NCI-H82 treated with DMSO at 0.1 percent for 48 hours (cell line): ENCODE measurements around the gene STYXL1.
"Not testable (repeated sequence)": the region's sequence is repeated elsewhere in the genome, so short reads cannot be mapped to it uniquely, and the experiment has no call there.

Source experiments
- DNase-seq: peaks from one replicate; lab custom pipeline; 2025; ENCODE audit not compliant: unreplicated experiment; lab: John Stamatoyannopoulos, UW

Gene STYXL1

DNA sequence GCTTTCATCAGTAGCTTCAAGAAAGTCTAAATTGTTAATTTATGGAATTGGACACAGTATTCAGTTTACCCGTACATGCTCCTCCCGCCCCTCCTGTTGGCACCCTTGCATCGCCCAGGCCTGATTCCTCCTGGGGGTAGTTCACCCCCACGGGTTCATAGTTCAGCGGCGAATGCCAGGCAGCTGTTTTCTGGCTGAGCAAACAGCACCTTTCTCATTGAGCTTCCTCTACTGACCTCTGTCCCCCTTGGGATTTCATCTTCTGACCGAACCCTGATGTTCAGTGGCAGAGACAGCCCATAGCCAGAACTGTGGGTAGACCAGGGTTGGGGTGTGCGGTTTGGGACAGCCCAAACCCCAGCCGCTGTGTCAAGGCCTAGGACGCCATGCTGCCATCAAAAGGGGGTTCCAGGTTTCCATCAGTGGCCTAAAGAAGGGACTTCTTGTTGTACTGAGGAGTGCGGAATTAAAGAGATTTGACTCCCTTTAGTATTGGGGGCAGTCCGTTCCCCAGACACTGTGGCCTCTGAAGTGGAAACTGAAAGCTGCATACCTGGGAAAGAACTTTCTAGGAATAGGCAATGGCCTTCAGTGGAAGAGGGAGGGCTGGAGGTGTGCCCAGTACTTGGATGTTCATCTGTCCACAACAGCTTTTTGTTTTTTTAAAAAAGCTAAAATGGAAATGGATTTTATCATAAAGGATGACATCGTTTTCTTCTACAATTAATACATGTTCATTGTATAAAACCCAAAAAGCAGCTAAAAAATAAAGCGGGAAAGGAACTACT, 19.1 kb upstream of the STYXL1 start:
- DNase-seq = no peak

DNA sequence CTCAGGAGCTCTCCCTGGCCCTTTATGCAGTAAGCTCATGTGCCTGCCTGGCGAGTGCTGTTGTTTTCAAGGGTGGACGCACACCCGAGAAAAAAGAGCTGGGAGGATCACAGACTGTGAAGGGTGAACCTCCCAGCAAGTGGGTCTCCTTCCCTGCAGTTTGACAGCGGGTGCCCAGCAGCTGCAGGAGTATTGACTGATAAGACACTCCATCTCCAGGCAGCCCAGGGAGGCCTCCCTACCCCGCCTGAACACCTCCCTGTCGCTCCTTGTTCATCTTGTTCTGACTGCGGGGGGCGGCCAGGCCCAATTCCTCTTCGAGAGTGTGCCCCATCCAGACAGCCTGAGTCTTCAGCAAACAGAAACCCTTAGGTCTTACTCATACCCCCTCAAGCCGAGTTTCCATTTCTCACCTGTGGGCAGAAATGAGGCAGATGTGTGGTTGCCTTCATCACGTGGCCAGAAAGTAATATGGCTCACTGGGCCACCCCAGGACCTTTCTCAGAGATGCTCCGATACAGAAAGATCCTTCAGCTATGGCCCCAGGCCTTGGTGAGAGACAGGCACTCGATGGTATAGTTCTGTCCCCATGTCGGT, 17.3 kb upstream of the STYXL1 start:
- no peak for DNase-seq

DNA sequence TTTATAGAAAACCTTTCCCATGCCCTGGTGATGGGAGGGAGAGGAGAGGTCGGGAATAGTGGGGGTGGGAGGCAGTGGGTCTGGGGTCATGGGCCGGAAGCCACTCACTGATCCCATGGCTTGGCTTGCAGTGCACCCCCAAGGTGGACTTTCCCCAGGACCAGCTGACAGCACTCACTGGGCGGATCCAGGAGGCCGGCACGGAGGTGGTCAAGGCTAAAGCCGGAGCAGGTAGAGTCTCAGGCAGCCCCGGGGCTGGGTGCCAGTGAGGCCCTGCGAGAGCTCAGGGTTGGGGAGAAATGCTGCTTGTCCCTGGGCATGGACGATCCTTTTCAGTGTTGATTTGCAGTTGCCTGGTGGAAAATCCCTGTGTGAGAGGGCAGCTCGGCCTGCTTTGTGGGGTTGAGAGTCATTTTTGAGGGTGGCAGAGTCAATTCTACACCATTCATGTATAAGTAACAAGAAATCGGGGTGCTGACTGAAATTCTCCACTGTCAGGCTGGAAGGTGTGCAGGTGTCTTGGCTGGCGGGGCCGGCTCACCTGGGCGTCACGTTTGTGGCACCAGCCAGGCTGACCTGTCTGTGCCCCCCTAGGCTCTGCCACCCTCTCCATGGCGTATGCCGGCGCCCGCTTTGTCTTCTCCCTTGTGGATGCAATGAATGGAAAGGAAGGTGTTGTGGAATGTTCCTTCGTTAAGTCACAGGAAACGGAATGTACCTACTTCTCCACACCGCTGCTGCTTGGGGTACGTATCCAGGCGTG, 16.6 kb upstream of the STYXL1 start:
- DNase-seq = no peak

DNA sequence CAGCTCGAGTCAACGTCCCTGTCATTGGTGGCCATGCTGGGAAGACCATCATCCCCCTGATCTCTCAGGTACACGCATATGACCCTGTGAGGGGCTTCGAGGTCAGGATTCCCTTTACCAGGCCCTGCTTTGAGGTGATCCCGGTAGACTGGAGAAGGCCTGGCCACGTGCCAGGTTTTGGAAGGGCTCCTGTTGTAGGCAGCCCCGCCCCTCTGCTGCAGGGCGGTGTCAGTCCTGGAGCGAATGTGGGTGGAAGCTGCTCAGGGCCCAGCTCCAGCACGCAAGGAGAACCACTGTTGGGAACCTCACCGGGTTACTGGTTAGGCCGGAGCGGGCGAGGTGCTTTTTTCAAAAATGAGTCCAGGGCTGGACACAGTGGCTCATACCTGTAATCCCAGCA, 15.7 kb upstream of the STYXL1 start:
- no peak for DNase-seq

DNA sequence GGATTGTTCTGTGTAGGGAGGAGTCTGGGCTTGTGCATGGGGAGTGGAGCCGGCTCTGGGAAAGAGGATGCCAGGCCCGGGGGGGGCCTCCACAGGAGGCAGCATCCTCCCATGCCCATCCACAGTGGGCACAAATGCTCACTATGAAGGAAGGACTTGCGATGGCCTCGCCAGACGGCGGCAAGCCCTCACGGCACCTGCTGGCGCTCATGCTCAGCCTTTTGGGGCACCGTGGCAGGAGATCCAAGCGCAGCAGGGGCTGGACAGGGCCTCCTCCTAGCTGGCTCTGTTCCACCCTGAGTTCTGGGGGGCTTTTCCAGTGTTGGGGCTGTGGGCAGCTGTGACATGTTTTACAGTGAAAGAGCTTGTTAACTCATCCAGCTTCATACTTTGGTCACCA, 15.3 kb upstream of the STYXL1 start:
- DNase-seq = no peak

DNA sequence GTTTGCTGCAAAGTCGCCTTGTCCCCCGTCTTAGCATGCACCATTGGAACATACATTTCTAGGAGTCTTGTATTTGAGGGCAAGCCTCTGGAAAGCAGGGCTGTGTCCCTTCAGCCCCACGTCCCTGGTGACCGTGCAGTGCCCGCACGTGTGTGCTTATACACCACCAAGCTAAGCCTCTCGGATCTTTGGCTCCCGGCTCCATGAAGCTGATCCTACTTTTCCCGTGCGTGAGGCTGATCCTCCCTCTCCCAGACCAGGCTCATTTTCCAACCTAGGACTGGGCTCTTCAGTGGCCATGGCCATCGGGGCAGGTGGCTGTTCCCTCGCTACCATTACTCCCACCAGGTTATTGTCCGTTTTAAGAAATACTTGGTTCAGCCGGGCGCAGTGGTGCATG, 14.5 kb upstream of the STYXL1 start:
- no peak for DNase-seq

DNA sequence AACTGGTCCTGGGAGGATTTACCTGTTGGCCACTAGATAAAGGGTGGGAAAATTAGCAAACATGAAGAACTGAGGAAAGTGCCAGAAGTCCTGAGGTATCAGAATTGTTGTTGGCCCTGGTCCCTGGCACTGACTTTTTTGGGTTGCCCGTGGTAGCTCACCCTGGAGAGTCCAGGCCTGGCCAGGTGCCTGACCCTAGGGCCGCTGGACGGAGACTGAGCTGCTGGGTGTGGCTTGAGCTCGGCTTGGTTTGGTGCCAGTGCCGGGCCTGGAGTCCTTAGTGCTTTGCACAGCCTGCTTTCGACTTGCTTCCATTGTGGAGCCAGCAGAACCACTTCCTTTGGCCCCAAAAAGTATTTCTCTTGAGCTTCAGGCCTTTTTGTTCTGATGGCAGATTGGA, 13.0 kb upstream of the STYXL1 start:
- DNase-seq = no peak

DNA sequence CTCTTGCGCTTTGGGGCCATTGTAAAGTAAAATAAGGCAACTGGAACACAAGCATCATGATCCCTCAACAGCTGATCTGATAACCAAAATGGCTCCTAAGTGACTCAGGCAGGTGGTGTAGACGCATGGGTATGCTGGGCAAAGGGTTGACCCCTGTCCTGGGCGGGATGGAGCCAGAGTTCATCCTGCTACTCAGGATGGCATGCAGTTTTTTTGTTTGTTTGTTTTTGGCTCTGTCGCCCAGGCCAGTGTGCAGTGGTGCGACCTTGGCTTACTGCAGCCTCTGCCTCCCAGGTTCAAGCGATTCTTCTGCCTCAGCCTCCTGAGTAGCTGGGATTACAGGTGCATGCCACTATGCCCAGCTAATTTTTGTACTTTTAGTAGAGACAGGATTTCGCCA, 10.9 kb upstream of the STYXL1 start:
- not testable (repeated sequence) for DNase-seq

DNA sequence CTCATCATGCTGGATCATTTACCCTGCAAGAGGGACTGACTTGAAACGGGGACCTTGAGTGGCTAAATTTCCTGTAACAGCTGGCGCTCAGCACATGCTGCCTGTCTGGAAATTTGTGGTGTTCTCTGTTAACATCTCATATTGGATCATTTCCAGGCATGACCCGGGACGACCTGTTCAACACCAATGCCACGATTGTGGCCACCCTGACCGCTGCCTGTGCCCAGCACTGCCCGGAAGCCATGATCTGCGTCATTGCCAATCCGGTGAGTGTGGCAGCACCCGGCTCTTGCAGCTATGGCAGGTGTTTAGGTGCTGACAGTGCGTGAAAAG, 10.0 kb upstream of the STYXL1 start:
- no peak for DNase-seq

DNA sequence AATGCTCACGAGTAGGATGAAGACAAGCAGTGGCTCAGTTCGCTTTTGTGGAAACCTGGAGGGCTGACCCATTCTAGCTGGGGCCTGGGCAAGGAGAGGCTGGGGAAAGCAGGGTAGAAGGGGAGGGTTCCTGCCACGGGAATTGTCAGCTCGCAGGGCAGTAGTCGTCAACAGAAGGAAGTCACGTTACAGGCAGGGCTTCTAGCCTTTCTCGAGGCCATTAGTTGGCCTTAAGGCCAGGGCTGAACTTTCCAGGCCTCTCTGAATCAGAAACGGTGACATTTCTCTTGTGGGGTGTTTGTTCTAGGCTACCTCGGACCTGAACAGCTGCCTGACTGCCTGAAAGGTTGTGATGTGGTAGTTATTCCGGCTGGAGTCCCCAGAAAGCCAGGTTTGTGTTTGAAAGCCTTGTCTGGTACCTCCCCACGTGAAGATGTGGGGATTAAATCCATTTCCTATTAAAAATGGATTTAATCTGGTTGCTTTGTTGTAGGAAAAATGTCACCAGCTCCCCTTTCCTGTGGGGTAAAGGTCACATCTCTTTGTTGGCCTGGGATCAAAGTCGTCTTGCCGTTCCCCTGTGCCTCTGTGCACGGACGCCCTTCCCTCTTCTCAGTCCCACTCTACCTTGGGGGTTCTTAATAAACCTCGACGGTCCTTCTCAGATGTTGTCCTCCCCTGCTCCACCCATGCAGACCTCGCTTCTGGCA, 9.5 kb upstream of the STYXL1 start:
- DNase-seq = no peak

DNA sequence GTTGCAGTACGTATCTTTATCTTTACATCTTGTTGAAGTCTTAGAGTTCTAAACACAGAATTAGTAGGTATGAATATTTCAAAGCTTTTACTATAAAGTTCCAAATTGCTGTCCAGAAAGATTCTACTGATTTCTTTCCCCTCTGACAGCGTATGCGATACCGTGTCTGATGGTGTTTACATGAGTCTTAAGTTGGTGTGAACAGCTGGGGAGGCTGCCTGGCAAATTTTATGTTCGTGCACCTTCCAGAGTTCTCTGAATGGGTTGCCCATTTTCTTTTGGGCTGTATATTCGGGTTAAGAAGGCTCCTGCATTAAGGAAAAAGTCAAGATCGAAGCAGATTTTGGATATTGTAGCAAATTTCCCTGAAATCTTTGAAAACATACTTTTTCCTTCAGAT, 8.4 kb upstream of the STYXL1 start:
- DNase-seq = no peak

DNA sequence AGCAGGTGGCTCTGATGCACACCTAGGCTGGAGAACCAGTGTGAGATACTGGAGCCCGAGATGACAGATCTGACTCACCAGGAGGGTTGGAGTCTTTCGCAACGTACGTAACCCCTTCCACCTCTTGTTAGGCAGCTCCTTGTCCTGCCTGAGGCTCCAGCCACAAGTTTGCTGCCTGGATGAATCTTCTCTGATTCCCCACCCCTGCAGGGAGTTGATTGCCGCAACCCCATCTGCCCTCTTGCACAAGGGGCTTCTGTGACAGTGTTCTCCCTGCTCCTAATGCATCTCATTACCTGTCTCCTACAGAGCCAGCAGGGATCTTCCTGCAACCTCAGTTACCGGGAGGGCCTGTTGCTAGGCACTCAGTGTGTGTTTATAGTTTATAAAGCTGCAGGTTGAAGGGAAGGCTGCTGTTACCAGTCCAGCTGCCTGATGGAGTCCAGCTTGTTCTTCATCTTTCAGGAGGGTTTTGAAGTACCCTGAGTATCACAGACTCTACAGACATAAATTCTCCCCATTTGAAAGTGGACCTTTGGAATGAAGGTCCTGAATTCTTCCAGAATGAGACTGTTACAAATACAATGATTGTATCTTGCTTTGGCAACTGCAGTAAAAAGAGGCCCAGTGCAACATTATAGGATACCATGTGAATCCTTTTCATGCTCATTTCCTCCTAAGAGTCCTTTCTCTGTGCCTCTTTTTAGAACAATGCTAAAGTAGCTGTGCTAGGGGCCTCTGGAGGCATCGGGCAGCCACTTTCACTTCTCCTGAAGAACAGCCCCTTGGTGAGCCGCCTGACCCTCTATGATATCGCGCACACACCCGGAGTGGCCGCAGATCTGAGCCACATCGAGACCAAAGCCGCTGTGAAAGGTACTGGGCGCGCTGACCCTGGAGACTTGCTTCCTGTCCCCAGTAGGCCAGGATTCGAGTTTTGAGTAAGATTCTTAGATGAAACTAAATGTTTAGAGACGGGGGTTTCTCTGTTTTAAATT, 6.6 kb upstream of the STYXL1 start:
- DNase-seq = no peak

DNA sequence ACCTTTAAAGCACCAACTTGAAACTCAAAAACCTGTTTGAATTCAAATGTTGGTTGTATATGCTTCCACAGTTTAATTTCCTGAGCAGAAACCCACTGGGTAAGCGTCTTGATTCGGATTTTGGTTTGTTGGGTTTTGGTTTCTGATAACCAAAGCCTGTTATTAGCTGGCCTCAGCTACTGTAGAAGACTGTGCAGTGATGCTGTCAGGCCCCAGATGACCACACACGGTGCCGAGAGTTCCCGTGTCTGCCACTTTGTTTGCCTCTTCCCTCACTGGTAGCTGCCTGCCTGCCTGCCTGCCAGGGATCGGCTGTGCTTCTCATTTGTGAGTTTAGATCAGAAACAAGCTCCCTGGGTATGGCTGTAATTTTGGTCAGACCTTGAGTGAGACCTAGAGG, 5.7 kb upstream of the STYXL1 start:
- DNase-seq = no peak

DNA sequence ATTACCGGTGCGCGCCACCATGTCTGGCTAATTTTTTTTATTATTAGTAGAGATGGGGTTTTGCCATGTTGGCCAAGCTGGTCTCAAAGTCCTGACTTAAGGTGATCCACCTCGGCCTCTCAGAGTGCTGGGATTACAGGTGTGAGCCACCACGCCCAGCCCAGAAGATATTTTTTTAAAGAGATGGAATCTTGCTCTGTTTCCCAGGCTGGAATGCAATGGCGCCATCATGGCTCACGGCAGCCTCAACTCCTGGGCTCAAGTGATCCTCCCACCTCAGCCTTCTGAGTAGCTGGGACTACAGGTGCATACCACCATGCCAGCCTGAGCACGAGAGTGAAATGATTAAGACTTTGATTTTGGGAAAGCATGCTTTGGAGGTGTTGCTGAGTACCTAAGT, 4.9 kb upstream of the STYXL1 start:
- not testable (repeated sequence) for DNase-seq

DNA sequence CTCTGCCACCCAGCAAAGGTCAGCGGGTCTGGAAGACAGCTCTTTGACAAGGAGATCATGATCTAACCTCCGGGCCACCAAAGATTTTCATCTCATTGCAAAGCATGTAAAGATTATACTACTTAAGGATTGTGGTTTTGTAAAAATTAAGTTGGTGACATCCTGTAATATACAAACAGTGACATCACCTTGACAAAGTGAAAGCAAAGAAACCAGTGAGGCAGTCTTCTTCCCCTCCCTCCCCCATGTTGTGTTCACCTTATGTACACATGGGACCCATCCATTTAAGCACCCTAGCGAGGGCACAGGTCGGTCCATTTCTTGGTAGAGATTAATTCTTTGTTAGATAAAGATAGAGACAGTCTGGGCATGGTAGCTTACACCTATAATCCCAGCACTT, 4.0 kb upstream of the STYXL1 start:
- DNase-seq = no peak

DNA sequence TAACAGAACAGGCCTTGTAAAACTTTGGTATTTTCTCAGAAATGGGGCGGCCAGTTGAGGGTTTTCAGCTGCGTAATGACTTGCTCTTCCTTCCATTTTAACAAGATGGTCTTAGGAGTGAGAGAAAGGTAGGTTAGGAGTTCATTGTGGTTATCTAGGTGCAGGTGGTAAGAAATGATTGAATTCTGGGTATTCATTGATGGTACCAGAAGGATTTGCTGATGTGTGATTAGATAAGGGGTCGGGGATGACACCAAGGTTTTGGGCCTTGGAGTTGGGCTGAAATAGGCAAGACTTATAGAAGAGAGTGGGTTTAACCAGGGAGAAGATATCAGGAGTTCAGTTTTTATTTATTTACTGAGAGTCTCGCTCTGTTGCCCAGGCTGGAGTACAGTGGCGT, 2.7 kb upstream of the STYXL1 start:
- no peak for DNase-seq

DNA sequence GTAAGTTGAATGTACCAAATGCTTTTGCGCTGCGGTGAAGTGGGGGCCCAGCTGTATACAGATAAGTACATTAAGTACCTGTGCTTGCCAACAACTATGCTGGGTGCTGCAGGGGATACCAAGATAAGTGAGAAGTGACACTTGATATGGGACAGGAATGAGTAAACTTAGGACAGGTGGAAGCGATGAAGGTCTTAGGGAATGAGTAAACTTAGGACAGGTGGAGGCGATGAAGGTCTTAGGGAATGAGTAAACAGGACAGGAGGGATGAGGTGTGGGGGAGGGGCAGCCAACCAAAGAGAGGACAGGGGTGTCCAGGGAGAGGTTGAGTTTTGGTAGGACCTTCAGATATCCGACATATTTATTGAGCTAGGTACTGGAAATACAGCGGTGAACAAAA, 1.5 kb upstream of the STYXL1 start:
- DNase-seq = no peak

DNA sequence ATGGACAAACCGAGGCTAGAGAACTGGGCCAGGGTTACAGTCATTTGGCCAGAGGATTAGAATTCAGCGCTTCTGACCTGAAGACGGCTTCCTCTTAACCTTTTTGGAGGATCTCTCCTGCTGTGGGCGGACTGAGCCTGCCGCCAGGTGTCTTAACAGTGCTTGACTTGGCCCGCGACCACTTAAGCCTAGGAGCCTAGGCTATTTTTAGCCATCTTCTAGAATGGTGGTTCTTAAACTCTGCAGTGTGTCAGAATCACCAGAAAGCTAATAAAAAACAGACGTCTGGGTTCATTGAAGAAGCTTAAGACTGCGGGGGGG, 828 bp upstream of the STYXL1 start:
- DNase-seq = no peak

DNA sequence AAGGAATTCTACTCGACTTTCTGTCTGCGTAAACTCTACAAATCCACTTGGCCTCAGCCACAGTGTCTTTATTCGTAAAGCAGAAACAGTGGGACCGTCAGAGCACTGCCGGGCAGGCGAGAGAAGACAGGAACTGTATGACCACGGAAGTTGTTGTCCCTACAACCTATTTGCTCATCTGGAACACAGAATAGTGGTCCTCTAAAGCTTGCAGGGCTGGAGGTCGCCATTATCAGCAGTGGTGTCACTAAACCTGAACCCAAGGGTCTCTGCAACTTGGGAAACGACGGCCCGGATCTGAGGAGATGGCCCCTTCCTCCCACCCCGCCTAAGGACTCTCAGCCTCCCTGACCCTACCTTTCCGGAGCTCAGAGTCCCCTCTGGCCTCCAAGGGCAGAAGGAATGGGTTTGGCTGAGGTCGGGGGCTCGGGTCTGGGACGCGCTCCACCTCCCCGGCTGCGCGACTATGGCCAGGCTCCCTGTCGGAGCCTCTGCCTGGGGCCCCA, 442 bp downstream of the STYXL1 start:
- DNase-seq = no peak

DNA sequence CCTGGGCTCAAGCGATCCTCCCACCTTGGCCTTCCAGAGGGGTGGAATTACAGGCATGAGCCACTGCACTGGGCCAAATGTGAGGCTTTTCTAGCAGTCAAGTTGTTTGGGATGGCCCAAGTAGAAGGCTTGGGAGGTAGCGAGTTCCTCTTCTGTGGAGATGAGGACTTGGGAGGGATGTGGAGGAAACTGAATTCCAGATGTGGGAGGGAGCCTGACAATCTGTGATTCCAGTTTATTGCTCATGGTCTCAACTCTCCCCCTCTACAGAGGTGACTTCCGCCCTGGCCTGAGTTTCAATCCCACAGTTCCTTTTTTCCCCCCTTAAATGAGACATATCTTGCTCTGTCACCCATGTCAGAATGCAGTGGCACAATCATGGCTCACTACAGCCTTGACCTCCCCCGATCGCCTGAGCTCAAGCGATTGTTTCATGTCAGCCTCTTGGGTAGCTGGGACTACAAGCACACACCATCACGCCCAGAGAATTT, 3.4 kb downstream of the STYXL1 start:
- no peak for DNase-seq
